PC-9 (cell line): ENCODE data around the gene TGM2. TPM values are rescaled to one million over a fixed set of nuclear protein-coding genes. Genes with fewer than 3 reads are reported as not detected.

Experiments
- BruUV-seq: library from RNA; stranded (reverse); fragments of 400-500 nt; replicated peaks from 2 replicates; lab custom pipeline; 2021; lab: Mats Ljungman, UMichigan
- CTCF ChIA-PET: fragments of 300-600 bp; sonication (Branson Sonifier 250); formaldehyde crosslinking; loops from one replicate; lab custom pipeline; 2022; ENCODE audit warnings: antibody characterized with exemption; lab: Charles Lee
- POLR2A ChIA-PET: fragments of 300-600 bp; sonication (Branson Sonifier 250); formaldehyde crosslinking; loops from one replicate; lab custom pipeline; 2022; ENCODE audit warnings: antibody characterized with exemption; ENCODE audit not compliant: unreplicated experiment; lab: Charles Lee
- DNase-seq, 2 experiments: peaks; one replicate each; pipeline versions ENCODE4 v3.0.0 to v3.0.0-alpha.2; 2015 to 2022; ENCODE audit warnings: mixed read lengths in 1 of 2
- H2AFZ ChIP-seq: fragments of 200-600 bp; sonication (generic); 2 replicates; pipeline ENCODE4 v1.8.1; 2017; ENCODE audit warnings: antibody characterized with exemption
- H3F3A ChIP-seq: fragments of 200-600 bp; sonication (generic); 2 replicates; pipeline ENCODE4 v1.8.1; 2017; ENCODE audit warnings: antibody characterized with exemption, mild to moderate bottlenecking, low read depth; ENCODE audit not compliant: insufficient read depth
- H3K27ac ChIP-seq: fragments of 200-600 bp; sonication (generic); 2 replicates; pipeline ENCODE4 v1.6.1; 2016; ENCODE audit warnings: mixed run types
- H3K27me3 ChIP-seq: fragments of 200-600 bp; sonication (generic); 2 replicates; pipeline ENCODE4 v1.6.1; 2016; ENCODE audit warnings: low read depth, mixed run types; ENCODE audit not compliant: insufficient read depth
- H3K36me3 ChIP-seq: fragments of 200-600 bp; sonication (generic); 2 replicates; pipeline ENCODE4 v1.6.1; 2016; ENCODE audit warnings: low read depth, mixed run types
- H3K4me1 ChIP-seq: fragments of 200-600 bp; sonication (generic); replicated peaks from 2 replicates; pipeline ENCODE4 v1.6.1; 2016; ENCODE audit warnings: mixed run types; ENCODE audit not compliant: insufficient read depth
- H3K4me2 ChIP-seq: fragments of 200-600 bp; sonication (generic); 2 replicates; pipeline ENCODE4 v1.6.1; 2017; ENCODE audit warnings: mixed run types
- H3K4me3 ChIP-seq: fragments of 200-600 bp; sonication (generic); 2 replicates; pipeline ENCODE4 v1.6.1; 2016; ENCODE audit warnings: mixed run types
- H3K79me2 ChIP-seq: fragments of 200-600 bp; sonication (generic); 2 replicates; pipeline ENCODE4 v1.6.1; 2017; ENCODE audit warnings: low read depth, mixed run types
- H3K9me2 ChIP-seq: fragments of 200-600 bp; sonication (generic); 2 replicates; pipeline ENCODE4 v1.8.1; 2017; ENCODE audit warnings: mild to moderate bottlenecking; ENCODE audit not compliant: insufficient read depth
- H3K9me3 ChIP-seq: fragments of 200-600 bp; sonication (generic); 2 replicates; pipeline ENCODE4 v1.8.1; 2016; ENCODE audit warnings: low read depth; ENCODE audit not compliant: insufficient read depth
- H4K20me1 ChIP-seq: fragments of 200-600 bp; sonication (generic); 2 replicates; pipeline ENCODE4 v1.8.1; 2017; ENCODE audit not compliant: insufficient read depth
- EZH2 ChIP-seq: fragments of 200-600 bp; sonication (generic); IDR thresholded peaks from 2 replicates; pipeline ENCODE4 v1.8.0; 2017; ENCODE audit warnings: antibody characterized with exemption, low read depth
- intact Hi-C: fragments of 100-400 bp; cut with micrococcal nuclease; formaldehyde crosslinking; loops from one replicate; pipeline ENCODE4 v1.10.0; 2022; ENCODE audit not compliant: unreplicated experiment
- total RNA-seq: library from RNA; stranded (reverse); gene quantifications from 2 replicates; pipeline ENCODE4 v1.2.3, GENCODE V29; 2021
- TF ChIP-seq, protein P1 (sequence below): fragments of 200-600 bp; sonication (generic); conservative IDR thresholded peaks from 2 replicates; pipeline ENCODE4 v1.6.1; 2017; ENCODE audit warnings: mixed run types, antibody characterized with exemption, mild to moderate bottlenecking, moderate library complexity

TGM2 gene
- total RNA-seq, 1 experiment from 2014 or later: 333 TPM

- H3K4me3 ChIP-seq: no peak overlapping the region
- H3K9me3 ChIP-seq: no peaks in the 10 kb centered on the region
- no peak for DNase-seq
- no peaks in the 10 kb centered on the region for H3K27me3 ChIP-seq
- peaks cover 22% of the 10 kb centered on the region for H3K4me1 ChIP-seq
- no peaks in the 10 kb centered on the region for H3K79me2 ChIP-seq
- H3K27ac ChIP-seq: no peak overlapping the region
- H2AFZ ChIP-seq: no peak overlapping the region
- peaks cover 10% of the 10 kb centered on the region; the same call in 1 of the 2 replicates for H3F3A ChIP-seq
- H3K4me2 ChIP-seq: no peak overlapping the region
- CTCF ChIA-PET: interaction anchor here (0.5 kb wide), 1 partner anchor 121 kb away, joined by 3 read pairs; no protein-coding TSS in a partner anchor
- H3K9me2 ChIP-seq: no peaks in the 10 kb centered on the region
- TF ChIP-seq, protein P1, sequence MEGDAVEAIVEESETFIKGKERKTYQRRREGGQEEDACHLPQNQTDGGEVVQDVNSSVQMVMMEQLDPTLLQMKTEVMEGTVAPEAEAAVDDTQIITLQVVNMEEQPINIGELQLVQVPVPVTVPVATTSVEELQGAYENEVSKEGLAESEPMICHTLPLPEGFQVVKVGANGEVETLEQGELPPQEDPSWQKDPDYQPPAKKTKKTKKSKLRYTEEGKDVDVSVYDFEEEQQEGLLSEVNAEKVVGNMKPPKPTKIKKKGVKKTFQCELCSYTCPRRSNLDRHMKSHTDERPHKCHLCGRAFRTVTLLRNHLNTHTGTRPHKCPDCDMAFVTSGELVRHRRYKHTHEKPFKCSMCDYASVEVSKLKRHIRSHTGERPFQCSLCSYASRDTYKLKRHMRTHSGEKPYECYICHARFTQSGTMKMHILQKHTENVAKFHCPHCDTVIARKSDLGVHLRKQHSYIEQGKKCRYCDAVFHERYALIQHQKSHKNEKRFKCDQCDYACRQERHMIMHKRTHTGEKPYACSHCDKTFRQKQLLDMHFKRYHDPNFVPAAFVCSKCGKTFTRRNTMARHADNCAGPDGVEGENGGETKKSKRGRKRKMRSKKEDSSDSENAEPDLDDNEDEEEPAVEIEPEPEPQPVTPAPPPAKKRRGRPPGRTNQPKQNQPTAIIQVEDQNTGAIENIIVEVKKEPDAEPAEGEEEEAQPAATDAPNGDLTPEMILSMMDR: no peak
- TF ChIP-seq EZH2: no peak
- intact Hi-C loops: no loop called here
- no peaks in the 10 kb centered on the region for H4K20me1 ChIP-seq
- BruUV-seq: no TSS peak
- no peaks in the 10 kb centered on the region for H3K36me3 ChIP-seq
- POLR2A ChIA-PET: no interaction called here
These were observed 48.5 kb upstream of the TGM2 start for GRCh38 chr20:38213607-38213940.

- H3K9me3 ChIP-seq: no peaks in the 10 kb centered on the region
- H3K36me3 ChIP-seq: no peaks in the 10 kb centered on the region
- H3F3A ChIP-seq: peaks cover 6% of the 10 kb centered on the region; the same call in 1 of the 2 replicates
- intact Hi-C loops: no loop called here
- H3K4me2 ChIP-seq: no peak overlapping the region
- no peaks in the 10 kb centered on the region for H3K79me2 ChIP-seq
- TF ChIP-seq, protein P1: no peak
- no peak for TF ChIP-seq EZH2
- no peaks in the 10 kb centered on the region for H3K9me2 ChIP-seq
- CTCF ChIA-PET: interaction anchor here (0.5 to 0.6 kb wide), 2 partner anchors 67 to 120 kb away, joined by 3 to 10 read pairs; no protein-coding TSS in a partner anchor
- H3K4me1 ChIP-seq: peaks cover 22% of the 10 kb centered on the region
- H2AFZ ChIP-seq: no peak overlapping the region
- no peaks in the 10 kb centered on the region for H3K27me3 ChIP-seq
- no peak overlapping the region for H3K27ac ChIP-seq
- H3K4me3 ChIP-seq: no peak overlapping the region
- DNase-seq: no peak
- H4K20me1 ChIP-seq: no peaks in the 10 kb centered on the region
- POLR2A ChIA-PET: no interaction called here
- no TSS peak for BruUV-seq
These were observed 47.9 kb upstream of the TGM2 start for GRCh38 chr20:38212806-38213606.

GRCh38 chr20:38211200-38212097 is 46.4 kb upstream of the TGM2 start:
- Histone ChIP-seq H3K9me3 (no peaks in the 10 kb centered on the region), H4K20me1 (no peaks in the 10 kb centered on the region), H3K79me2 (no peaks in the 10 kb centered on the region), H3K27me3 (no peaks in the 10 kb centered on the region), H3K9me2 (no peaks in the 10 kb centered on the region), H3K27ac (no peak overlapping the region), H3F3A (peaks cover 8% of the 10 kb centered on the region; the same call in 1 of the 2 replicates), H3K4me3 (no peak overlapping the region), H3K4me1 (peaks cover 17% of the 10 kb centered on the region), H3K4me2 (no peak overlapping the region), H2AFZ (no peak overlapping the region), H3K36me3 (no peaks in the 10 kb centered on the region)
- ChIA-PET POLR2A (no interaction called here), CTCF (no interaction called here)
- BruUV-seq: no TSS peak
- no peak for DNase-seq
- intact Hi-C loops: no loop called here
- TF ChIP-seq, protein P1: no peak
- no peak for TF ChIP-seq EZH2
